NCI-H460 (cell line): ENCODE measurements around the gene TUBA1C. TPM values are rescaled to one million over a fixed set of nuclear protein-coding genes. Genes with fewer than 3 reads are reported as not detected.
A peak's percentile ranks its signal among the peaks of the same experiment; 100 is the strongest.

Source experiments
- DNase-seq: peaks from one replicate; pipeline ENCODE4 v3.0.0-alpha.2; 2016; ENCODE audit warnings: low read depth; ENCODE audit errors: extremely low read depth
- polyA plus RNA-seq: library from polyadenylated mRNA; depleted of rRNA; stranded (reverse); fragments of >200 nt; gene quantifications from 2 replicates; pipeline ENCODE4 v1.2.3, GENCODE V29; 2014; cell fraction: nucleus; rRNA removed
- total RNA-seq: library from RNA; depleted of rRNA; stranded (reverse); fragments of >200 nt; shearing (Covaris generic); gene quantifications from 2 replicates; pipeline ENCODE4 v1.2.3, GENCODE V29; 2014; rRNA removed

Gene TUBA1C
- total RNA-seq = 618 and 693 TPM in 2 replicates
- 566 and 578 TPM in 2 replicates for polyA plus RNA-seq

GRCh38 chr12:49264873-49265792 lies at the start of gene TUBA1C:
TUBA1C (plus strand) TSS chr12:49265082; CDS start chr12:49265182, 100 bp downstream.
- peak; percentile 95 for DNase-seq

GRCh38 chr12:49219417-49220026 lies 45.4 kb upstream of the TUBA1C start:
- no peak for DNase-seq

- DNase-seq = no peak
Observed at GRCh38 chr12:49220972-49221371, 43.9 kb upstream of the TUBA1C start.

GRCh38 chr12:49223122-49223521 lies 41.8 kb upstream of the TUBA1C start:
- no peak for DNase-seq

GRCh38 chr12:49223590-49224369 lies 41.1 kb upstream of the TUBA1C start:
- DNase-seq = no peak

- DNase-seq = no peak
Observed at GRCh38 chr12:49225576-49226166, 39.2 kb upstream of the TUBA1C start.

- no peak for DNase-seq
Observed at GRCh38 chr12:49227713-49228112, 37.2 kb upstream of the TUBA1C start.

- no peak for DNase-seq
Observed at GRCh38 chr12:49228653-49229052, 36.2 kb upstream of the TUBA1C start.

- DNase-seq = no peak
Observed at GRCh38 chr12:49230176-49230804, 34.6 kb upstream of the TUBA1C start.

GRCh38 chr12:49230805-49231194 lies 34.1 kb upstream of the TUBA1C start:
- no peak for DNase-seq

GRCh38 chr12:49231878-49232655 lies 32.8 kb upstream of the TUBA1C start:
- no peak for DNase-seq

- DNase-seq = no peak
Observed at GRCh38 chr12:49232940-49233841, 31.7 kb upstream of the TUBA1C start.

GRCh38 chr12:49233842-49234526 lies 30.9 kb upstream of the TUBA1C start:
- no peak for DNase-seq

- no peak for DNase-seq
Observed at GRCh38 chr12:49236423-49236822, 28.5 kb upstream of the TUBA1C start.

GRCh38 chr12:49243631-49244030 lies 21.3 kb upstream of the TUBA1C start:
- DNase-seq = no peak

GRCh38 chr12:49244176-49244575 lies 20.7 kb upstream of the TUBA1C start:
- no peak for DNase-seq

GRCh38 chr12:49251357-49251756 lies 13.5 kb upstream of the TUBA1C start:
- DNase-seq = no peak
